ENCODE data around the gene VAC14.

Gene VAC14

GRCh38 chr16:70696952-70697593 is 103.9 kb downstream of the VAC14 start:
- Histone ChIP-seq H3K27me3 (ENCODE audit: insufficient read depth, poor library complexity, severe bottlenecking) (no peaks in the 10 kb centered on the region), H3K4me3 (replicated peaks; ENCODE audit: insufficient read depth, low read length) (no peak overlapping the region), H3K27ac (replicated peaks) (peak overlapping the region; percentile 95)
- DNase-seq (ENCODE audit: low read depth in 1 of 2, low spot score in 1 of 2): peak; percentile 69 to 91
- TF ChIP-seq GABPA (IDR thresholded peaks at IDR 0.05; ENCODE audit: low read depth) (no peak), POLR2AphosphoS5 (IDR thresholded peaks at IDR 0.05; ENCODE audit: low read depth) (peak; percentile 79), CTCF (IDR thresholded peaks at IDR 0.05; ENCODE audit: insufficient read depth, low read length) (no peak), SPI1 (IDR thresholded peaks at IDR 0.05; ENCODE audit: borderline replicate concordance, low read depth) (peak; percentile 40; the same call in 1 of the 2 replicates)
- TF ChIP-seq, protein P1, sequence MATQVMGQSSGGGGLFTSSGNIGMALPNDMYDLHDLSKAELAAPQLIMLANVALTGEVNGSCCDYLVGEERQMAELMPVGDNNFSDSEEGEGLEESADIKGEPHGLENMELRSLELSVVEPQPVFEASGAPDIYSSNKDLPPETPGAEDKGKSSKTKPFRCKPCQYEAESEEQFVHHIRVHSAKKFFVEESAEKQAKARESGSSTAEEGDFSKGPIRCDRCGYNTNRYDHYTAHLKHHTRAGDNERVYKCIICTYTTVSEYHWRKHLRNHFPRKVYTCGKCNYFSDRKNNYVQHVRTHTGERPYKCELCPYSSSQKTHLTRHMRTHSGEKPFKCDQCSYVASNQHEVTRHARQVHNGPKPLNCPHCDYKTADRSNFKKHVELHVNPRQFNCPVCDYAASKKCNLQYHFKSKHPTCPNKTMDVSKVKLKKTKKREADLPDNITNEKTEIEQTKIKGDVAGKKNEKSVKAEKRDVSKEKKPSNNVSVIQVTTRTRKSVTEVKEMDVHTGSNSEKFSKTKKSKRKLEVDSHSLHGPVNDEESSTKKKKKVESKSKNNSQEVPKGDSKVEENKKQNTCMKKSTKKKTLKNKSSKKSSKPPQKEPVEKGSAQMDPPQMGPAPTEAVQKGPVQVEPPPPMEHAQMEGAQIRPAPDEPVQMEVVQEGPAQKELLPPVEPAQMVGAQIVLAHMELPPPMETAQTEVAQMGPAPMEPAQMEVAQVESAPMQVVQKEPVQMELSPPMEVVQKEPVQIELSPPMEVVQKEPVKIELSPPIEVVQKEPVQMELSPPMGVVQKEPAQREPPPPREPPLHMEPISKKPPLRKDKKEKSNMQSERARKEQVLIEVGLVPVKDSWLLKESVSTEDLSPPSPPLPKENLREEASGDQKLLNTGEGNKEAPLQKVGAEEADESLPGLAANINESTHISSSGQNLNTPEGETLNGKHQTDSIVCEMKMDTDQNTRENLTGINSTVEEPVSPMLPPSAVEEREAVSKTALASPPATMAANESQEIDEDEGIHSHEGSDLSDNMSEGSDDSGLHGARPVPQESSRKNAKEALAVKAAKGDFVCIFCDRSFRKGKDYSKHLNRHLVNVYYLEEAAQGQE (IDR thresholded peaks at IDR 0.05; ENCODE audit: insufficient replicate concordance, low read depth): no peak

DNA sequence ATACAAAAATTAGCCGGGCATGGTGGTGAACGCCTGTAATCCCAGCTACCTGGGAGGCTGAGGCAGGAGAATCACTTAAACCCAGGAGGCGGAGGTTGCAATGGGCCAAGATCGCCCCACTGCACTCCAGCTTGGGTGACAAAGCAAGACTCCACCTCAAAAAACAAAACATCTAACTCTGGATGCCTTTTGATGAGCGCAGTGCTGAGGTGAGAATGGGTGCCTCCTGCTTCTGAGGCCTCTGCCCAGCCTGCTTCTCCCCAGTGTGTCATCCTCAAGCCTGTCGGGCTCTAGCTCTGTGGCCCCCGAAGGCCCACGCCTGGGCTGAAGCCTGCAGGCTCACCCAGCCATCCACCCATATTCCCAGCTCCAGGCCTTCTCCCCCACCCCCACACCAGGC is 104.6 kb downstream of the VAC14 start:
- H3K27ac ChIP-seq (replicated peaks): peak overlapping the region; percentile 95

More for the DNA sequence above, 104.6 kb downstream of the VAC14 start:
- H3K27me3 ChIP-seq (ENCODE audit: insufficient read depth, poor library complexity, severe bottlenecking): no peaks in the 10 kb centered on the region
- no peak for DNase-seq (ENCODE audit: low read depth in 1 of 2, low spot score in 1 of 2)
- no peak overlapping the region for H3K4me3 ChIP-seq (replicated peaks; ENCODE audit: insufficient read depth, low read length)
- no peak for TF ChIP-seq SPI1 (IDR thresholded peaks at IDR 0.05; ENCODE audit: borderline replicate concordance, low read depth)
- TF ChIP-seq GABPA (IDR thresholded peaks at IDR 0.05; ENCODE audit: low read depth): no peak
- TF ChIP-seq, protein P1 (IDR thresholded peaks at IDR 0.05; ENCODE audit: insufficient replicate concordance, low read depth): no peak
- TF ChIP-seq POLR2AphosphoS5 (IDR thresholded peaks at IDR 0.05; ENCODE audit: low read depth): no peak
- no peak for TF ChIP-seq CTCF (IDR thresholded peaks at IDR 0.05; ENCODE audit: insufficient read depth, low read length)
